ENCODE measurements around the gene PALS1.

PALS1 gene

DNA sequence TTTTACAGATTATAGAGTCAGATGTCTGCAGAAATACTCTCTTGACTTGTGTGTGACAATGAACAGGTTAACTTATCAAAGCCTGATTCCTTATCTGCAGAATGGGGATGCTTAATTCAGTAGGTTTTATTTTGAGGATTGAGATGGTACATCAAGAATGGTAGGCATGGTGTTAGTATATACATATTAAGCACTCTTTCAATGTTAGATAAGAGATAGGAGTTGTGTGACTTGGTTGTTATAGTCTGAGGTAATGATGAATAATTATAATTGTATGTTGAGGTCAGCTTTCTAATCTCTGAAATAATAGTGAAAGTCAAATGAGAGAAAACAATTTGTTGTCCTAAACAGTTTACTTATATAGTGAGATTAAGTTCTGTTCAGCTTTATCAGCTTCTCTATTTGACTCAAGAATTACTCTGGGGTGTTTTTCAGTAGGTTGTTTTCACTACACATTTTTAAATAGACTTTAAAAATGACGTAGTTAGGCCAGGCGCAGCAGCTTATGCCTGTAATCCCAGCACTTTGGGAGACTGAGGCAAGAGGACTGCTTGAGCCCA is 11.9 kb downstream of the PALS1 start:
- Histone ChIP-seq H3K4me3 (ENCODE audit: insufficient read depth, low read depth, low read length) (no peak overlapping the region), H3K27me3 (ENCODE audit: control insufficient read depth, insufficient read depth, low read length, poor library complexity, severe bottlenecking) (no peaks in the 10 kb centered on the region), H3K9me3 (ENCODE audit: control insufficient read depth, low read length) (no peaks in the 10 kb centered on the region), H3K36me3 (ENCODE audit: control insufficient read depth, insufficient read depth, low read length) (no peaks in the 10 kb centered on the region), H3K27ac (ENCODE audit: insufficient read depth, low read depth, low read length, poor library complexity, severe bottlenecking) (no peak overlapping the region), H3K4me1 (ENCODE audit: control insufficient read depth, insufficient read depth, low read length) (no peaks in the 10 kb centered on the region)
- 90 to 93% methylated on average over 2 of the region's 2 CpGs for WGBS, 2 experiments

DNA sequence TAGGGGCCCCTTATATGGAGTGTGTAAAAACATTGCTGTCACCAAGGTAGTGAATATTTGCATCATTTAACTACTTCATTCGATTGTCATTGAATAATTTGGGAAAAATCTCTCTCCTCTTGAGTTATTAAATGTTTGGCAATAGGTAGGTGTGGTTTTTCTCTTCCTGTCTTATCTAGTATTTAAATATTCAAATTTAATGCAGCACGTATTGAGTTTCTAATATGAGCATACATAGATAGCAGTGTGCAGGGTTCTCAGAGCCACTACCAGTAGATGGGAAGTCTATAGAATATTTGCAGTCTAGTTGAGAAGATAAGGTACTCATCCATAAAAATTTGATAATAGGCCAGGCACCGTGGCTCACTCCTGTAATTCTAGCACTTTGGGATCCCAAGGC is 16.7 kb downstream of the PALS1 start:
- no peak overlapping the region for H3K4me3 ChIP-seq (ENCODE audit: insufficient read depth, low read depth, low read length)
- no peaks in the 10 kb centered on the region for H3K9me3 ChIP-seq (ENCODE audit: control insufficient read depth, low read length)
- 95 to 96% methylated on average over 2 to 3 of the region's 3 CpGs for WGBS, 2 experiments
- H3K36me3 ChIP-seq (ENCODE audit: control insufficient read depth, insufficient read depth, low read length) = no peaks in the 10 kb centered on the region
- H3K4me1 ChIP-seq (ENCODE audit: control insufficient read depth, insufficient read depth, low read length) = no peaks in the 10 kb centered on the region
- H3K27ac ChIP-seq (ENCODE audit: insufficient read depth, low read depth, low read length, poor library complexity, severe bottlenecking) = no peak overlapping the region
- H3K27me3 ChIP-seq (ENCODE audit: control insufficient read depth, insufficient read depth, low read length, poor library complexity, severe bottlenecking) = no peaks in the 10 kb centered on the region

DNA sequence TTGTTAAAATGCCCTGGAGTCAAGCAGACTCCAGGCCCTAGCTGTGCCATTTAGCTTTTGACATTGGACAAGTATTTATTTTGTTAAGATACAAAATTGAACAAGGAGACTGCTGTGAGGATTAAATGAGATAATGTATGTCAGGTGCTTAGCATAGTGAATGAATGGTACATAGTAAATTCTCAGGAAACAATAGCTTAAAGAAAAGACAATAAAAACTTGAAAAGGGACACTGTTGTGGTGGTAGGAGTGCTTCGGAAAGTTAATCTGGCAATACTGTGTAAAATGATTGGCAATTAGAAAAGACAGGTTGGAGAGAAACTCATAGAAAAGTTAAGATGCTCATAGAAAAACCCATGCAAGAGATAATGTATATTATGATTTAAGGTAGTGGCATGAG is 19.7 kb downstream of the PALS1 start:
- H3K4me1 ChIP-seq (ENCODE audit: control insufficient read depth, insufficient read depth, low read length) = no peaks in the 10 kb centered on the region
- 60 to 65% methylated on average over 1 of the region's 1 CpG for WGBS, 2 experiments

DNA sequence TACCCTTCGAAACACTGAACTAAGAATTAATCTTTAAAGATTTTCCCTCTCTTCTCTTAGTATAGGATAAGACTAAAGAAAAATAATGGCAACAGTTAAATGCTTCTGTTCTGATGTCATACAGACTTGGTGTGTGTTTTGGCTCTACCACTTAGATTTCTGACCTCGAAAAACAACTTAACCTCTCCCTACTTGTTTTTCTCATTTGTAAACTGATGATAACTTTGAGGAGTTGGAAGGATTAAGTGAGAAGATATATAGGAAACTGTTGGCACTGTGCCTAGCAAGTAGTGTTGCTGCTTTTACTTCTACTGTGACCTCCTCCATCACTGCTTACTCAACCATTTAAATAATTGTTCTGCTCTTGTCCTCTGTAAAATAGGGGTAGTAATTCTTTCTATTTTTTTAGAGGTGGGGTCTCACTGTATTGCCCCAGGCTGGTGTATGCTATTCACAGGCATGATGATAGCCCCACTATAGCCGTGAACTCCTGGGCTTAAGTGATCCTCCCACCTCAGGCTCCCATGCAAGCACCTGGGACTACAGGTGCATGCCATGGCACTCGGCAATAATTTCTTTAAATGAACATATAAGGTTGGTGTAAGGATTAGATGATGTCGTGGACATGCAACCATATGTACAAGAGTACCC is 22.4 kb downstream of the PALS1 start:
- no peaks in the 10 kb centered on the region for H3K36me3 ChIP-seq (ENCODE audit: control insufficient read depth, insufficient read depth, low read length)
- WGBS, 2 experiments = 91 to 98% methylated on average over 3 to 4 of the region's 5 CpGs

More for the DNA sequence above, 19.7 kb downstream of the PALS1 start:
- no peaks in the 10 kb centered on the region for H3K9me3 ChIP-seq (ENCODE audit: control insufficient read depth, low read length)
- no peak overlapping the region for H3K4me3 ChIP-seq (ENCODE audit: insufficient read depth, low read depth, low read length)
- H3K36me3 ChIP-seq (ENCODE audit: control insufficient read depth, insufficient read depth, low read length) = no peaks in the 10 kb centered on the region
- H3K27me3 ChIP-seq (ENCODE audit: control insufficient read depth, insufficient read depth, low read length, poor library complexity, severe bottlenecking) = no peaks in the 10 kb centered on the region
- H3K27ac ChIP-seq (ENCODE audit: insufficient read depth, low read depth, low read length, poor library complexity, severe bottlenecking) = no peak overlapping the region

DNA sequence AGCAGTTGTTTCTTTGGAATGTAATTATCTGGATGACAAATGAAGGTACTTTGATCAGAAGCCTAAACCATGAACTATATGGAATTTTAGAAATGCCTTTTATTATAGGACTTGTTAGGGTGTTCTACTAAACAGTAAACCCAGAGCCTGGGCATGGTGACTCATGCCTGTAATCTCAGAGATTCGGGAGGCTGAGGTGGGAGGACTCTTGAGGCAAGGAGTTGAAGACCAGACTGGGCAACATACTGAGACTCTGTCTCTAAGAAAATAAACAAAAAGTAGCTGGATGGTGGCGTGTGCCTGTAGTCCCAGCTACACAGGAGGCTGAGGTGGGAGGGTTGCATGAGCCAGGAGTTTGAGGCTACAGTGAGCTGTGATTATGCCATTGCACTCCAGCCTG is 23.9 kb downstream of the PALS1 start:
- 96 to 99% methylated on average over 2 of the region's 2 CpGs for WGBS, 2 experiments
- no peaks in the 10 kb centered on the region for H3K27me3 ChIP-seq (ENCODE audit: control insufficient read depth, insufficient read depth, low read length, poor library complexity, severe bottlenecking)
- H3K4me3 ChIP-seq (ENCODE audit: insufficient read depth, low read depth, low read length) = no peak overlapping the region
- H3K36me3 ChIP-seq (ENCODE audit: control insufficient read depth, insufficient read depth, low read length) = no peaks in the 10 kb centered on the region
- H3K9me3 ChIP-seq (ENCODE audit: control insufficient read depth, low read length) = no peaks in the 10 kb centered on the region
- H3K4me1 ChIP-seq (ENCODE audit: control insufficient read depth, insufficient read depth, low read length) = peaks cover 28% of the 10 kb centered on the region
- no peak overlapping the region for H3K27ac ChIP-seq (ENCODE audit: insufficient read depth, low read depth, low read length, poor library complexity, severe bottlenecking)

More for the DNA sequence above, 22.4 kb downstream of the PALS1 start:
- H3K9me3 ChIP-seq (ENCODE audit: control insufficient read depth, low read length) = no peaks in the 10 kb centered on the region
- H3K4me3 ChIP-seq (ENCODE audit: insufficient read depth, low read depth, low read length) = no peak overlapping the region
- peaks cover 13% of the 10 kb centered on the region for H3K4me1 ChIP-seq (ENCODE audit: control insufficient read depth, insufficient read depth, low read length)
- H3K27me3 ChIP-seq (ENCODE audit: control insufficient read depth, insufficient read depth, low read length, poor library complexity, severe bottlenecking) = no peaks in the 10 kb centered on the region
- H3K27ac ChIP-seq (ENCODE audit: insufficient read depth, low read depth, low read length, poor library complexity, severe bottlenecking) = no peak overlapping the region

DNA sequence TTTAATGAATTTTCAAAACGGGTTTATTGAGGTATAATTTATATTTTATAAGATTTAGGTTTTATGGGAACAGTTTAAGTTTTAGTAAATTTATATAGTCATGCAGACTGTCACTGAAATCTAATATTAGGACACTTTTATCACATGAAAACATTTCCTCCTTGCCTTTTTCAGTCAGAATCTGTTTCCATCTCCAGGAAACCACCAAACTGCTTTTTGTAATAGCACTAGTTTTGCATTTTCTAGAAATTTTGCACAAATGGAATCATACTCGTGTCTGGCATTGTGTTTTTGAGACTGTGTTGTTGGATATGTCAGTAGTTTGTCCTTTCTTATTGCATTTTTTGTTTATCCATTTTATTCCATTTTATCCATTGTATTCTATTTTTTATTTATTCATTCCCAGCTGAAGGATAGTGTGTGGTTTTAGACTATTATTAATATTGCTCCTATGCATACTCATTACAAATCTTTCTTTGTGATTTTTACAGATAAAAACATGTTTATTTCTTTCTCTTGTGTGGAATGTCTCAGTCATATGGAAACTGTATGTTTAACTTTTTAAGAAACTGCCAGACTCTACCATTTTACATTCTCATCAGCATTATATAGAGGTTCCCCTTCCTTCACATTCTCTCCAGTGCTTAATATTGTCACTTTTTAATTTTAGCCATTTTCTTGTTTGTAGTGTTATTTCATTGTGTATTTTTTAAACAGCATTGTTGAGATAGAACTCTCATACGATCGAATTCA is 26.5 kb downstream of the PALS1 start:
- H3K27ac ChIP-seq (ENCODE audit: insufficient read depth, low read depth, low read length, poor library complexity, severe bottlenecking) = peak overlapping the region; percentile 94
- WGBS, 2 experiments = 34 to 54% methylated on average over 2 to 3 of the region's 4 CpGs
- no peaks in the 10 kb centered on the region for H3K36me3 ChIP-seq (ENCODE audit: control insufficient read depth, insufficient read depth, low read length)
- peak overlapping the region; percentile 8 for H3K4me3 ChIP-seq (ENCODE audit: insufficient read depth, low read depth, low read length)
- H3K9me3 ChIP-seq (ENCODE audit: control insufficient read depth, low read length) = no peaks in the 10 kb centered on the region
- H3K27me3 ChIP-seq (ENCODE audit: control insufficient read depth, insufficient read depth, low read length, poor library complexity, severe bottlenecking) = no peaks in the 10 kb centered on the region
- H3K4me1 ChIP-seq (ENCODE audit: control insufficient read depth, insufficient read depth, low read length) = peaks cover 46% of the 10 kb centered on the region

DNA sequence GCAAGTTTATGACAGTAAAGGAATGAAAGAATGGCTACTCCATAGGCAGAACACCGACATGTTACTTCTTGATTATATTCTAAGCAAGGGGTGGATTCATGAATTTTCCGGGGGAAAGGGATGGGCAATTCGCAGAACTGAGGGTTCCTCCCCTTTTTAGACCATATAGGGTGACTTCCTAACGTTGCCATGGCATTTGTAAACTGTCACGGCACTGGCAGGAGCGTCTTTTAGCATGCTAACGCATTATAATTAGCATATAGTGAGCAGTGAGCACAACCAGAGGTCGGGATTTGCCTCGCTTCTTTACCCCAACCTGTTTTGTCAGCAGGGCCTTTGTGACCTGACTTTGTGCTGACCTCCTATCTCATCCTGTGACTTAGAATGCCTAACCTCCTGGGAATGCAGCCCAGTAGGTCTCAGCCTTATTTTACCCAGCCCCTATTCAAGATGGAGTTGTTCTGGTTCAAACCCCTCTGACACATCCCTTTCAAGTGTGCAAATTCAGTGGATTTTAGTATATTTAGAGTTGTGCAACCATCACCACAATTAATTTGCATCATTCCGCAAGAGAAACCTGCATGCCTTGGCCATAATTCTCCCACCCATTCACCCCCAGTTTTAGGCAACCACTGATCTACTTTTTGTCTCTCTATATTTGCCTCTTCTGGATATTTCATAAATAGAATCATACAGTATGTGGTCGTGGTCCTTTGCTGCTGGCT is 27.4 kb downstream of the PALS1 start:
- WGBS, 2 experiments = 7 to 8% methylated on average over 10 of the region's 11 CpGs
- Histone ChIP-seq H3K4me1 (ENCODE audit: control insufficient read depth, insufficient read depth, low read length) (peaks cover 46% of the 10 kb centered on the region), H3K27me3 (ENCODE audit: control insufficient read depth, insufficient read depth, low read length, poor library complexity, severe bottlenecking) (no peaks in the 10 kb centered on the region), H3K4me3 (ENCODE audit: insufficient read depth, low read depth, low read length) (peak overlapping the region; percentile 8), H3K36me3 (ENCODE audit: control insufficient read depth, insufficient read depth, low read length) (no peaks in the 10 kb centered on the region), H3K9me3 (ENCODE audit: control insufficient read depth, low read length) (no peaks in the 10 kb centered on the region), H3K27ac (ENCODE audit: insufficient read depth, low read depth, low read length, poor library complexity, severe bottlenecking) (peak overlapping the region; percentile 94)

DNA sequence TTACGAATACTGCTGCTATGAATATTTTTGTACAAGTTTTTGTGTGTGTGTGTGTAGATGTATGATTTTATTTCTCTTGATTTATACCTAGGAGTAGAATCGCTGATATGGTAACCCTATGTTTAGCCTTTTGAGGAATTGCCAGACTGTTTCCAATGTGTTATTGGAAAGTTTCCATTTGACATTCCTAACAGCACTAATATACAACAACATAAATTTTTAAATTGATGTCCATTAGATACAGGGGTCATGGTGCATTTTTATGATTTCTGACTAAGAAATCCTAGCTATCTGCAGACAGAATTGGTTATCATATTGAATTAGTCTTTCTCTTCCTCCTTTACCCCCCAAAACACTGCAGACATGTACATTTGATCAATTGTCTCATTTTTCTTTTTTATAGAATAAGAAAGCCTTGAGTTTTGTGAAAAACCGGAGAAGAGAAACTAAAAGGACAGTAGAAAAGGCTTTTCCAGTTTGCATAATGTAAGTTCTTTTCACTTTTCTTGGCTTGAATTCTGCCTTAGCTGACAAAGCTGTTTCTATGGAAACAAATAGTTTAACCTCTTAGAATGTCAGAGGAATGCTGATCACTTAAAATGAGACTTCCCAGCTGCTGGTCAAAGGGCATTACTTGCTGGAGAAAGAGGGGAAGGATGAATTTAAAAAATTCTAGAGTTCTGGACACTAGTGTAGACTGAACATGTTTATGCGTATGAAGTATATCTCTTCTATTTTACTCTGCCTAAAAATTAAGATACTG is 28.2 kb downstream of the PALS1 start:
- Histone ChIP-seq H3K36me3 (ENCODE audit: control insufficient read depth, insufficient read depth, low read length) (no peaks in the 10 kb centered on the region), H3K4me1 (ENCODE audit: control insufficient read depth, insufficient read depth, low read length) (peaks cover 46% of the 10 kb centered on the region), H3K4me3 (ENCODE audit: insufficient read depth, low read depth, low read length) (peak overlapping the region; percentile 7), H3K27me3 (ENCODE audit: control insufficient read depth, insufficient read depth, low read length, poor library complexity, severe bottlenecking) (no peaks in the 10 kb centered on the region), H3K27ac (ENCODE audit: insufficient read depth, low read depth, low read length, poor library complexity, severe bottlenecking) (peak overlapping the region; percentile 94), H3K9me3 (ENCODE audit: control insufficient read depth, low read length) (no peaks in the 10 kb centered on the region)
- WGBS, 2 experiments = 77 to 79% methylated on average over 3 to 4 of the region's 4 CpGs

DNA sequence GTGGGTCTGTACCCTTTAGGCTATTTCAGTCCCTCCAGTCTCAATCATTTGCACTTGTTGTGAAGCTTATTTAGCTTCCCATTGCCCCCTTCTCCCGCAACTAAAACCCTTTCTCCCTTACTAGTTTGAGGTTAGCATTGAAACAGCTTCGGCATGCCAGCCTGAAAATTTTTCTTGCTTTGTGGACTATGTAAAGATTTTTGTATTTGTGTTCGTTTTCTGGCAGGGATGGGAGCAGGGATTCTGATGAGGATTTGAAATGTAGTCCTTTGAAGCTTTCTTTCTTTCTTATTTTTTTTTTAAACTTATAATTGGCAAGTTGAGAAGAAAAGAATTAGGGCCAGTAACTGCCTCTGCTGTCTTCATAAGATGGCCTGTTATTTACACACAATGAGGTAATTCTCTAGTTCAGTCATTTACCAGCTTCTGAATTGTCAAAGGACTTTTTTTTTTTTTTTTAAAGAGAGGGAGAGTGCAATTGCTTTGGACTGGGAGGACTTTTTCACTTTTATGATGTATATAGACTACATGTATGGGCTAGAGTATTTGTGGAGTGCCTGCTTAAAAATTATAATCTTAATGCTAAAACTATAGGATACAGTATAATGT is 29.0 kb downstream of the PALS1 start:
- 49 to 68% methylated on average over 3 of the region's 3 CpGs for WGBS, 2 experiments
- H3K4me3 ChIP-seq (ENCODE audit: insufficient read depth, low read depth, low read length) = peak overlapping the region; percentile 7
- H3K36me3 ChIP-seq (ENCODE audit: control insufficient read depth, insufficient read depth, low read length) = no peaks in the 10 kb centered on the region

More for the DNA sequence above, 29.0 kb downstream of the PALS1 start:
- Histone ChIP-seq H3K4me1 (ENCODE audit: control insufficient read depth, insufficient read depth, low read length) (peaks cover 46% of the 10 kb centered on the region), H3K27me3 (ENCODE audit: control insufficient read depth, insufficient read depth, low read length, poor library complexity, severe bottlenecking) (no peaks in the 10 kb centered on the region), H3K9me3 (ENCODE audit: control insufficient read depth, low read length) (no peaks in the 10 kb centered on the region), H3K27ac (ENCODE audit: insufficient read depth, low read depth, low read length, poor library complexity, severe bottlenecking) (peak overlapping the region; percentile 94)

Data from ectodermal cell (in vitro differentiated cells).